MCF 10A (cell line): ENCODE measurements around the gene GARIN3. TPM values are rescaled to one million over a fixed set of nuclear protein-coding genes. Genes with fewer than 3 reads are reported as not detected.

ENCODE experiments used
- Bru-seq: library from RNA; stranded (reverse); fragments of 400-500 nt; gene quantifications from one replicate; lab custom pipeline; 2021; lab: Mats Ljungman, UMichigan
- BruChase-seq, 2 experiments: library from RNA; stranded (reverse); fragments of 400-500 nt; gene quantifications; one replicate each; lab custom pipeline; 2021; lab: Mats Ljungman, UMichigan
- BruUV-seq: library from RNA; stranded (reverse); fragments of 400-500 nt; replicated peaks from 2 replicates; lab custom pipeline; 2021; lab: Mats Ljungman, UMichigan
- CTCF ChIA-PET: fragments of 300-600 bp; sonication (Branson Sonifier 250); formaldehyde crosslinking; extraction: SDS; loops from one replicate; lab custom pipeline; 2021; ENCODE audit warnings: antibody characterized with exemption, inconsistent platforms; lab: Yijun Ruan, JAX
- POLR2A ChIA-PET: fragments of 300-600, 350-650 bp; sonication (Branson Sonifier 250); formaldehyde crosslinking; extraction: SDS; loops from one replicate; lab custom pipeline; 2020; ENCODE audit warnings: antibody characterized with exemption, inconsistent platforms; lab: Yijun Ruan, JAX
- DNase-seq: peaks from one replicate; pipeline ENCODE4 v3.0.0-alpha.2; 2018; ENCODE audit not compliant: unreplicated experiment
- H3K27ac Mint-ChIP-seq: one replicate; pipeline ENCODE4 v1.8.0; 2022; ENCODE audit warnings: mild to moderate bottlenecking, low read depth, mixed read lengths; ENCODE audit not compliant: unreplicated experiment
- H3K27me3 Mint-ChIP-seq: one replicate; pipeline ENCODE4 v1.8.0; 2022; ENCODE audit warnings: mixed read lengths; ENCODE audit not compliant: insufficient read depth, unreplicated experiment
- H3K36me3 Mint-ChIP-seq: one replicate; pipeline ENCODE4 v1.8.0; 2022; ENCODE audit warnings: mild to moderate bottlenecking, moderate library complexity, mixed read lengths; ENCODE audit not compliant: insufficient read depth, unreplicated experiment
- H3K4me1 Mint-ChIP-seq: one replicate; pipeline ENCODE4 v1.8.0; 2022; ENCODE audit warnings: mixed read lengths; ENCODE audit not compliant: insufficient read depth, unreplicated experiment
- H3K4me3 Mint-ChIP-seq: one replicate; pipeline ENCODE4 v1.8.0; 2022; ENCODE audit warnings: mild to moderate bottlenecking, moderate library complexity, mixed read lengths; ENCODE audit not compliant: unreplicated experiment
- H3K9me3 Mint-ChIP-seq: one replicate; pipeline ENCODE4 v1.8.0; 2022; ENCODE audit warnings: mixed read lengths; ENCODE audit not compliant: unreplicated experiment
- intact Hi-C: fragments of 100-400 bp; cut with micrococcal nuclease; formaldehyde crosslinking; loops from 2 replicates; pipeline ENCODE4 v1.14.1; 2022
- long read RNA-seq: library from polyadenylated mRNA; stranded (forward); transcript quantifications from one replicate; pipeline ENCODE4 v2.0.0, GENCODE V29; 2022
- total RNA-seq: library from RNA; stranded (reverse); gene quantifications from 2 replicates; pipeline ENCODE4 v1.2.3, GENCODE V29; 2022
- TF ChIP-seq, protein P1 (sequence below): fragments of 200-600 bp; IDR thresholded peaks from one replicate; pipeline ENCODE4 v1.8.0; 2022; ENCODE audit warnings: antibody characterized with exemption, mild to moderate bottlenecking; ENCODE audit not compliant: unreplicated experiment

The GARIN3 gene
- total RNA-seq (not detected in 2 replicates), Bru-seq, nascent RNA (not detected), BruChase-seq, experiment 1, labeled RNA remaining after a 6-hour chase (not detected), BruChase-seq, experiment 2, labeled RNA remaining after a 2-hour chase (not detected)
- long read RNA-seq: 0 reads

DNA sequence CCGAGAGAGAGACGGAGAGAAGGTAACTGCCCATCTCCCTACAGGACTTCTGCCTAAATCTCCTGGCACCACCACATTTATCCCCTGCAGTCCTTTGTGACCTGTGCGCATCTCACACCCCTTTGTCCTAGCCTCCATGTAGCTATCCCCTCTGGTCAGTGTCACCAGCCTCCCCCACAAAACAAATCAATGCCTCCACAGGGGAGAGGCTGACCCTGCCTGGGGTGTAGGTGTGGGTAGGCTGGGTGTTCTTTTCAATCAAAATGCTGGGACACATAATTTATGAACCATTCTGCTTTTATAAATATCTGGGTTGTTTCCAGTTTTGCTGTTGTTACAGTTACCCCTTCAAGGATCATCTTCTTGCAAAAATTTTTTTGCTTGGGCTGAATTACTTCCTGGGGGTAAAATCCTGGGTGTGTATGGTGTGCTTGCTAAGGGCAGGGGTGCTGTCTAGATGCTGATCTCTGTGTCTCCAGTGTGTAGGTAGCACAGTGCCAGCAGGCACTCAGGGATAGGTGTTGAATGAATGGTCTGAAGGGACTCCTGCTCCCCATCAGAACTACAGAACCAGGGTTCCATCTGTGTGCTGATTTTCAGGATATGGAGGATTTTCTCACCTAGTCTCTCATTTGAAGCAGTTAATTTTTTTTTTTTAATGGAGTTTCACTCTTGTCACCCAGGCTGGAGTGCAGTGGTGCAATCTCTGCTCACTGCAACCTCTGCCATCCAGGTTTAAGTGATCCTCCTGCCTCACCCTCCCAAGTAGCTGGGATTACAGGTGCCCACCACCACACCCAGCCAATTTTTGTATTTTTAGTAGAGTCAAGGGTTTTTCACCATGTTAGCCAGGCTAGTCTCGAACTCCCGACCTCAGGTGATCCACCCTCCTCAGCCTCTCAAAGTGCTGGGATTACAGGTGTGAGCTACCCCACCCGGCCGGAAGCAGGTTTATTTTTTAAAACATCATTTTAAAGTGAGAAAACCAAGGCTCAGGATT is at the start of gene GARIN3:
GARIN3 (minus strand) TSS at position 51 of the 1,000 bp plus-strand sequence. CDS start 96 bp downstream, outside the sequence.
- CTCF ChIA-PET: interaction anchor here (1.5 to 2.5 kb wide), 3 partner anchors 10 to 24 kb away, joined by 3 to 16 read pairs (median 6); no protein-coding TSS in a partner anchor
- Mint-ChIP-seq H3K27me3 (peaks cover 15% of the 10 kb centered on the region), H3K9me3 (peaks cover 8% of the 10 kb centered on the region), H3K4me3 (no peak within 1 kb of the TSS), H3K36me3 (no peaks in the 10 kb centered on the region), H3K4me1 (no peaks in the 10 kb centered on the region), H3K27ac (no peak within 1 kb of the TSS)
- BruUV-seq: no TSS peak
- TF ChIP-seq, protein P1, sequence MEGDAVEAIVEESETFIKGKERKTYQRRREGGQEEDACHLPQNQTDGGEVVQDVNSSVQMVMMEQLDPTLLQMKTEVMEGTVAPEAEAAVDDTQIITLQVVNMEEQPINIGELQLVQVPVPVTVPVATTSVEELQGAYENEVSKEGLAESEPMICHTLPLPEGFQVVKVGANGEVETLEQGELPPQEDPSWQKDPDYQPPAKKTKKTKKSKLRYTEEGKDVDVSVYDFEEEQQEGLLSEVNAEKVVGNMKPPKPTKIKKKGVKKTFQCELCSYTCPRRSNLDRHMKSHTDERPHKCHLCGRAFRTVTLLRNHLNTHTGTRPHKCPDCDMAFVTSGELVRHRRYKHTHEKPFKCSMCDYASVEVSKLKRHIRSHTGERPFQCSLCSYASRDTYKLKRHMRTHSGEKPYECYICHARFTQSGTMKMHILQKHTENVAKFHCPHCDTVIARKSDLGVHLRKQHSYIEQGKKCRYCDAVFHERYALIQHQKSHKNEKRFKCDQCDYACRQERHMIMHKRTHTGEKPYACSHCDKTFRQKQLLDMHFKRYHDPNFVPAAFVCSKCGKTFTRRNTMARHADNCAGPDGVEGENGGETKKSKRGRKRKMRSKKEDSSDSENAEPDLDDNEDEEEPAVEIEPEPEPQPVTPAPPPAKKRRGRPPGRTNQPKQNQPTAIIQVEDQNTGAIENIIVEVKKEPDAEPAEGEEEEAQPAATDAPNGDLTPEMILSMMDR: no peak
- intact Hi-C loops: no loop called here
- DNase-seq: no peak
- POLR2A ChIA-PET: no interaction called here

DNA sequence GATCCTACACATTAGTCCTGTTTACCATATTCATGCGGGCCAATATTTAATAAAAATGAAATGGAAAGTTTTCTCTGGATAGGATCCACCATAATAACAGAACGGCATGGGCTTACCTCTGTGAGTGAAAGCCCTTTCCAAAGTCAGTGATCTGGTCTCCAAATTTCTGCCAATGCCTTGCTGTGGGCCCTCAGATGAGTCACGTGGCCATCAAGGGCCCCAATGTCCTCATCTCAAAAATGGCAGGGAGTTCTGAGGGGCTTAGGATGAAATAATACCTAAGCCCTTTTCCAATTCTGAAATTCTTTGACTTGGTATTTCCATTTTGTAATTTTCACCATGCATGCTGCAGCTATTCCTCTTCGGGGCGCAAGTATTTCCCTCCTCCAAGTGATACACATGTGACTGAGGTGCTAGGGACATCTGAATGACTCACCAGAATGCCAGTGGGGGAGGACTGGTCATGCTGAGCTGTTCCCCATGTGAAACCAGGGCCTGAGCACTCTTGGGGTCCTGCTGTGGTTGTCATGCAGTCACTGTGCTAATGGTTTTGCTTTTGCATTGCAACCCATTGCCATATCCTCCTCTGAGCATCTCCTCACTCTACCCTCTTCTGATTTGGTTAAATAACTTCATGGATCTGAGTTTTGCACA is 49.6 kb upstream of the GARIN3 start:
- TF ChIP-seq, protein P1: no peak
- CTCF ChIA-PET: interaction anchor here (0.8 to 1.1 kb wide), 2 partner anchors 9 to 93 kb away, joined by 3 to 4 read pairs; no protein-coding TSS in a partner anchor
- BruUV-seq: no TSS peak

DNA sequence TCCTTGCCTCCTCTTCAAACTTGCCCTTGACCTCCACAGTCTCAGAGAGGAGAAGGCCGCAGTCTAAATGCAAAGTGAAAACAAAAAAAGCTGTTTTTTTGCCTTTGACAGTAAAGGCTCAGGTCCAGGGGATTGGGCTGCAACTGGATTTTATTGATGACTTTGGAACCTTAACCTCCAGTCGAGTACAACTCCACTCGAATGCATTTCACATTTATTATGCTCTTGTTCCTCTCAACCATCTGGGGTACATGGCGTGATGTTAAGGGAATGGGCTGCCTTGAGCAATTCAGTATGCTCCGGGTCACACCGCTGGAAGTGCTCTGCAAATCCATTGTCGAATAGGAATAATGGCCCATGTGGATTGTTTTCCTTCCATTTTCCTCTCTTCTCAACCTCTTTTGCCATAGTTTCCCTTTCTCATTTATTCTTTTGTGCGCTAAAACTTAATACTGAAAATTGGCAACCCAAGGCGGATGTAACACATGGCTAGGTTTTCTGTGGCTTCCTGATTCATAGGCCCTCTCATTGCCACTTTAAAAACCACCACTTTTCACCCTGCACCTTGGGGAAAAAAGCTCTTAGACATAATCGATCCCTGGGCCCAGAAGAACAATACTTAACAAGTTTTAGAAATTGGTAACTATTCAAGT is 48.9 kb upstream of the GARIN3 start:
- POLR2A ChIA-PET: no interaction called here
- DNase-seq: no peak
- intact Hi-C loops: no loop called here
- no peaks in the 10 kb centered on the region for H3K9me3 Mint-ChIP-seq
- no TSS peak for BruUV-seq
- TF ChIP-seq, protein P1: no peak
- H3K4me3 Mint-ChIP-seq: no peak overlapping the region
- no peaks in the 10 kb centered on the region for H3K27me3 Mint-ChIP-seq
- H3K36me3 Mint-ChIP-seq: no peaks in the 10 kb centered on the region
- CTCF ChIA-PET: interaction anchor here (0.8 to 1.1 kb wide), 3 partner anchors 9 to 94 kb away, joined by 3 to 4 read pairs (median 3); no protein-coding TSS in a partner anchor
- no peak overlapping the region for H3K27ac Mint-ChIP-seq
- H3K4me1 Mint-ChIP-seq: peaks cover 14% of the 10 kb centered on the region

More for the DNA sequence above, 49.6 kb upstream of the GARIN3 start:
- Mint-ChIP-seq H3K9me3 (no peaks in the 10 kb centered on the region), H3K36me3 (no peaks in the 10 kb centered on the region), H3K4me3 (no peak overlapping the region), H3K27me3 (no peaks in the 10 kb centered on the region), H3K27ac (no peak overlapping the region), H3K4me1 (peaks cover 13% of the 10 kb centered on the region)
- intact Hi-C loops: no loop called here
- DNase-seq: no peak
- POLR2A ChIA-PET: no interaction called here
